Measurements from ENCODE around the gene AP1S1.
A peak's percentile ranks its signal among the peaks of the same experiment; 100 is the strongest.
"Not testable (repeated sequence)": the region's sequence is repeated elsewhere in the genome, so short reads cannot be mapped to it uniquely, and the experiment has no call there.

The AP1S1 gene

DNA sequence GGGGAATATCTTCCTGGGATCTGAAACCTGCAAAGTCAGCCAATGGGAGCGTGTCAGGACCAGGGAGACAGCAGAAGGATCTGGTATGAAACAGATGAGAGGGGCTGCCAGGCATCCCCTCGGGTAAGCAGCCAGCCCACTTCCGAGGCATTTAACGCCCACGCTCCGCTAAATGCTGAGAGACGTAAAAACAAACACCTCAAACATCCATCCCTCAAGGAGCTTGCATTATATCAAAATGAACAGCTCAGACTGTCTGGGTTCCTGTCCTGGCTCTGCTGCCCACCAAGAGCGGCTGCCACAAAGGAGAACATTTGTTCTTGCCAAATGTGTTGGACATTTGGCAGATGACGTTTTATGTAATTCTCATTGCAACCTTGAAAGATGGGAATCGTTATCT, 34.4 kb upstream of the AP1S1 start:
- TF ChIP-seq, protein P1, sequence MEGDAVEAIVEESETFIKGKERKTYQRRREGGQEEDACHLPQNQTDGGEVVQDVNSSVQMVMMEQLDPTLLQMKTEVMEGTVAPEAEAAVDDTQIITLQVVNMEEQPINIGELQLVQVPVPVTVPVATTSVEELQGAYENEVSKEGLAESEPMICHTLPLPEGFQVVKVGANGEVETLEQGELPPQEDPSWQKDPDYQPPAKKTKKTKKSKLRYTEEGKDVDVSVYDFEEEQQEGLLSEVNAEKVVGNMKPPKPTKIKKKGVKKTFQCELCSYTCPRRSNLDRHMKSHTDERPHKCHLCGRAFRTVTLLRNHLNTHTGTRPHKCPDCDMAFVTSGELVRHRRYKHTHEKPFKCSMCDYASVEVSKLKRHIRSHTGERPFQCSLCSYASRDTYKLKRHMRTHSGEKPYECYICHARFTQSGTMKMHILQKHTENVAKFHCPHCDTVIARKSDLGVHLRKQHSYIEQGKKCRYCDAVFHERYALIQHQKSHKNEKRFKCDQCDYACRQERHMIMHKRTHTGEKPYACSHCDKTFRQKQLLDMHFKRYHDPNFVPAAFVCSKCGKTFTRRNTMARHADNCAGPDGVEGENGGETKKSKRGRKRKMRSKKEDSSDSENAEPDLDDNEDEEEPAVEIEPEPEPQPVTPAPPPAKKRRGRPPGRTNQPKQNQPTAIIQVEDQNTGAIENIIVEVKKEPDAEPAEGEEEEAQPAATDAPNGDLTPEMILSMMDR (IDR thresholded peaks at IDR 0.05; ENCODE audit: borderline replicate concordance, insufficient read depth, low read depth, low read length): no peak
- no peak overlapping the region for H3K4me3 ChIP-seq (ENCODE audit: low read depth, low read length)

DNA sequence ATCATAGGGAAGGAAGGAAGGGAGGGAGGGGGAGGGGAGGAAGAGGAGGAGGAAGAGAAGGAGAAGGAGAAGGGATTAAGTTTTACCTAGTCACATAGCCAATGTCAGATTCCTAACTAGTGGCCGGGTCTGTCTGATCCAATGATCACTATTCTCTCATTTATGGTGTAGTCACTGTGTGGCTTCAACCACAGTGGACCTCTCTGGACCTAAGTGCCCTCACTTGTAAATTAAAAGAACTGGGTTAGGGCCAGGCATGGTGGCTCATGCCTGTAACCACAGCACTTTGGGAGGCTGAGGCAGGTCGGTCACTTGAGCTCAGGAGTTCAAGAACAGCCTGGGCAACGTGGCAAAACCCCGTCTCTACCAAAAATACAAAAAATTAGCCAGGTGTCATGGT, 34.0 kb upstream of the AP1S1 start:
- TF ChIP-seq, protein P1 (IDR thresholded peaks at IDR 0.05; ENCODE audit: borderline replicate concordance, insufficient read depth, low read depth, low read length): no peak
- H3K4me3 ChIP-seq (ENCODE audit: low read depth, low read length): no peak overlapping the region

DNA sequence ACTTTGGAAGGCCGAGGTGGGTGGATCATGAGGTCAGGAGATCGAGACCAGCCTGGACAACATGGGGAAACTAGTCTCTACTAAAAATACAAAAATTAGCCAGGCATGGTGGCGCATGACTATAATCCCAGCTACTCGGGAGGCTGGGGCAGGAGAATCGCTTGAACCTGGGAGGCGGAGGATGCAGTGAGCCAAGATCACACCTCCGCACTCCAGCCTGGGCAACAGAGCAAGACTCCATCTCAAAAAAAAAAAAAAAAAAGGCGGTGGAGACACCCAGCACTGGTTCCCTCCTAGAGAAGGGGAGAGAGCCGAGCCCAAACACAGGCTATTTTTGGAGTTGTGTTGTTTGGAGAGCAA, 32.7 kb upstream of the AP1S1 start:
- H3K4me3 ChIP-seq (ENCODE audit: low read depth, low read length): not testable (repeated sequence)

DNA sequence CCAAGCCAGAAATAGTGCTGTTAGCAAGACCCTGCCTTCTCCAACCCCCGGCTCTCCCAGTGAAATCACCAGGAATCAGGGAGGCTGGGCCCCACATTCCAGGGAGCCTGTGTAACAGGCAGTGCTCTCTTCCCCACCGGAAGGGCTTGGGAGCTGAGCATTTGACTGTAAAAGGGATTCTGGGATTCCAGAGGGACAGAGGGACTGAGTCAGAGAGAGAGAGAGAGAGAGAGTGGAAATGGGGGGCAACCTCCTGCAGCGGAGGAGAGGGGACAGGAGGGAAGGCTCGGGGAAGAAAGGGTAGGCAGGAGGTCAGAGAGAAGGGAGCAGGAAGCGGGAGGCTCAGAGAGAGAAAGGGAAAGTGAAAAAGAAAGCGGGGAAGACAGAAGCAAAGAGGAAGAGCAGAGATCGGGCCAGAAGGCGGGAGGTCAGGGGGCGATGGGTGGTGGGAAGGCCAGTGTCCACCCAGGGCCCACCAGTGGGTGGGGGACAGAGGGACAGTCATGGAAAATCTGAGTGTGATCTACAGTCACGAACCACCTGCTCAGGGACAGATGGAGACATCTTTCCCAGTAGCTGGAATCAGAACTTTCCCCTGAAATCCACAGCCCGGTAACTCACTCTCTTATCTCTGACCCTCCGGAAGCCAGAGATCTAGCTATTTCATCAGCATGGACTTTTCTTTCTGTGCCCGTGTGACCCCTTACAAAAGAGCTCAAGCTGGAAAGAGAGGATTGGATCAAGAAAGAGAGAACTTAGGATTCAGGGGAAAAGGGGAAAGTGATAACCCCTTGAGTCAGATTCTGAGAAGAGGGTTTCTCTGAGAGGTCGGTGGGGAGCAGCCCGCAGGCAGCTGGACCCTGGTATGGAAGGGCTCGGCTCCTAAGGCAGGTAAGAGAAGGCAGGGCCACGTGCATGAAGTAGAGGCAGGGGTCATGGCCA, 32.0 kb upstream of the AP1S1 start:
- TF ChIP-seq, protein P1 (IDR thresholded peaks at IDR 0.05; ENCODE audit: borderline replicate concordance, insufficient read depth, low read depth, low read length): no peak
- peak overlapping the region; percentile 26 for H3K4me3 ChIP-seq (ENCODE audit: low read depth, low read length)

DNA sequence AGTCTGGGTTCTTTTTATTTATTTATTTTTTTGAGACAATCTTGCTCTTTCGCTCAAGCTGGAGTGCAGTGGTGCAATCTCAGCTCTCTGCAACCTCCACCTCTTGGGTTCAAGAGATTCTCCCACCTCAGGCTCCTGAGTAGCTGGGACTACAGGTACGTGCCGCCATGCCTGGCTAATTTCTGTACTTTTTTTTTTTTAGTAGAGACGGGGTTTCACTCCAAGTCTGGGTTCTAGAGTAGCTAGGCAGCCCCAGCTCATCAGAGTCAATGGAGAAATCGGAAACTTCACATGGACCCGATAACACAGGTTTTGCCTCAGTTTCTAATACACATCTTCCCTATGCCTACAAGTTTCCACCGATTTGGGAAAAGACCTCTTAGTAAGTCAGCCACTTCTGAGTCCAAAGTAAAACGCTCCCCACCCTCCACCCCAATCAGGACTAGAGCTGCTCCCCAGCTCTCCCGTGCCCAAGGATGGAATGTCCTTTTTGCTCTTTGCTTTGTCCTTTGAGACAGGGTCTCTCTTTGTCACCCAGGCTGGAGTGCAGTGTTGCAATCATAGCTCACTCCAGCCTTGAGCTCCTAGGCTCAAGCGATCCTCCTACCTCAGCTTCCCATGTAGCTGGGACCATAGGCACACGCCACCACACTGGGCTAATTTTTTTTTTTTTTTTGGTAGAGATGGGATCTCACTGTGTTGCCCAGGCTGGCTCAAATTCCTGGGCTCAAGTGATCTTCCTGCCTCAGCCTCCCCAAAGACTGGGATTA, 31.2 kb upstream of the AP1S1 start:
- no peak overlapping the region for H3K4me3 ChIP-seq (ENCODE audit: low read depth, low read length)
- TF ChIP-seq, protein P1 (IDR thresholded peaks at IDR 0.05; ENCODE audit: borderline replicate concordance, insufficient read depth, low read depth, low read length): no peak

DNA sequence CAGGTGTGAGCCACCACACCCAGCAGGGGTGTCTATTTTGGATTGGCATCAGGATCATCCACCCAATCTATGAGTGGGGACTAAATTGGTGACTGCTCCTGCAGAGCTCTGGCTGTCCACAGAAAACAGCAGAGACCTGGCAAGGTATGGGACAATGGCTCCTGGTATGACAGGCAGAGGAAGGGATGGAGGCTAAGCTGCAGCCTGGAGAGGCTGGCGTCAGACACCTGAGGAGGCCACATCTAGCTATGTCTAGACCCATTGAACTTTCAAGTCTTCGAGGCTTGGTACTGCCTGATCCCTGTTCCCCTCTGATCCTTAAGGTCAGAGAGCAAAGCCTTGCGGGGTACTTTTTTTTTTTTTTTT, 30.6 kb upstream of the AP1S1 start:
- H3K4me3 ChIP-seq (ENCODE audit: low read depth, low read length): no peak overlapping the region
- TF ChIP-seq, protein P1 (IDR thresholded peaks at IDR 0.05; ENCODE audit: borderline replicate concordance, insufficient read depth, low read depth, low read length): no peak

DNA sequence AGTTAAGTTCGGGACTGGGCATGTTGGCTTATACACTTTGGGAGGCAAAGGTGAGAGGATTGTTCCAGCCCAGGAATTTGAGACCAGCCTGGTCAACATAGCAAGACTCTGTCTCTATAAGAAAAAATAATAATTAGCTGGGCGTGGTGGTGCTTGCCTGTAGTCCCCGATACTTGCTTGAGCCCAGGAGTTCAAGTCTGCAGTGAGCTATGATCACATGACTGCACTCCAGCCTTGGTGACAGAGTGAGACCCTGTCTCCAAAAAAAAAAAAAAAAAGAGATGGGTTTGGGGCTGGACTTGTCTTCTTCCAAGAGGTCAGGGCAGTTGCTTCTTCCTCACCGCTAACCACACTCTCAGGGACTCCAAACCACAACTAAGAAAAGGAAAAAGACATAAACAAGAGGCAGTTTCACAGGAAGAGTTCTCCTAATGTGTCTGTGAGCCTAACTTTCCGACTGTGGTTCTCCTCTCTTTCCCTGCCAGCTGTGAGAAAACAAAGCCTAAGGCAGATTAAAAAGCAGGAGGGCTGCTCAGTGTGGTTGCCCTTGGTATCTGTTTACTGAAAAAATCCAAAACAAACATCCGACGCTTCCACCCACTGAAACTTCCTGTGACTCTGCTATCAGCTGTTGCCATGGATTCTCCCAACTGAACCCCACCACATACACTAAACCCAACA, 29.8 kb upstream of the AP1S1 start:
- no peak overlapping the region for H3K4me3 ChIP-seq (ENCODE audit: low read depth, low read length)
- TF ChIP-seq, protein P1 (IDR thresholded peaks at IDR 0.05; ENCODE audit: borderline replicate concordance, insufficient read depth, low read depth, low read length): no peak
